Activated CD4-positive, alpha-beta T cell treated with anti-CD3 and anti-CD28 coated beads, Interleukin-10, Interleukin-2, amounts not matched to agents 100 ng/mL and 50 ng/mL, durations not matched to agents 16 hours and 8 hours (primary cell): Measurements from ENCODE around the gene RBM18.

ENCODE experiments used
- DNase-seq: peaks from one replicate; pipeline ENCODE4 v3.0.0-alpha.2; 2020

Gene RBM18

GRCh38 chr9:122256206-122256605 lies 8.4 kb downstream of the RBM18 start:
- no peak for DNase-seq

GRCh38 chr9:122254761-122255160 lies 9.9 kb downstream of the RBM18 start:
- no peak for DNase-seq

- no peak for DNase-seq
Measured at GRCh38 chr9:122252796-122253195, 11.8 kb downstream of the RBM18 start.

GRCh38 chr9:122251351-122251750 lies 13.3 kb downstream of the RBM18 start:
- DNase-seq = no peak

- no peak for DNase-seq
Measured at GRCh38 chr9:122248448-122248865, 16.2 kb downstream of the RBM18 start.

- no peak for DNase-seq
Measured at GRCh38 chr9:122246666-122247065, 18.0 kb downstream of the RBM18 start.

- no peak for DNase-seq
Measured at GRCh38 chr9:122244349-122244748, 20.3 kb downstream of the RBM18 start.

- no peak for DNase-seq
Measured at GRCh38 chr9:122239722-122240121, 24.9 kb downstream of the RBM18 start.

- no peak for DNase-seq
Measured at GRCh38 chr9:122236681-122237080, 28.0 kb downstream of the RBM18 start.

GRCh38 chr9:122234022-122234748 lies 30.5 kb downstream of the RBM18 start:
- no peak for DNase-seq

- no peak for DNase-seq
Measured at GRCh38 chr9:122232796-122233306, 31.8 kb downstream of the RBM18 start.

- no peak for DNase-seq
Measured at GRCh38 chr9:122229485-122229837, 35.2 kb downstream of the RBM18 start.

- peak; percentile 16 for DNase-seq
Measured at GRCh38 chr9:122228568-122229484, 35.8 kb downstream of the RBM18 start, which contains the start of gene LHX6. TSS of gene LHX6 (minus strand) at chr9:122228957. CDS start at chr9:122228740, 217 bp downstream.

GRCh38 chr9:122228191-122228567 lies 36.5 kb downstream of the RBM18 start:
- DNase-seq = no peak

- no peak for DNase-seq
Measured at GRCh38 chr9:122227575-122227900, 37.1 kb downstream of the RBM18 start.

- DNase-seq = no peak
Measured at GRCh38 chr9:122226758-122227574, 37.7 kb downstream of the RBM18 start.

- DNase-seq = no peak
Measured at GRCh38 chr9:122226142-122226757, 38.4 kb downstream of the RBM18 start.

- DNase-seq = no peak
Measured at GRCh38 chr9:122225312-122226141, 39.1 kb downstream of the RBM18 start.

GRCh38 chr9:122223435-122223834 lies 41.2 kb downstream of the RBM18 start:
- DNase-seq = no peak

GRCh38 chr9:122222791-122223190 lies 41.8 kb downstream of the RBM18 start:
- no peak for DNase-seq

GRCh38 chr9:122221183-122221811 lies 43.3 kb downstream of the RBM18 start:
- no peak for DNase-seq
